Measurements from ENCODE around the gene DYNC1H1. TPM values are rescaled to one million over a fixed set of nuclear protein-coding genes. Genes with fewer than 3 reads are reported as not detected.

DYNC1H1 gene
- total RNA-seq, 4 donors from 2014 or later: 386 to 531 (median 472) TPM

DNA sequence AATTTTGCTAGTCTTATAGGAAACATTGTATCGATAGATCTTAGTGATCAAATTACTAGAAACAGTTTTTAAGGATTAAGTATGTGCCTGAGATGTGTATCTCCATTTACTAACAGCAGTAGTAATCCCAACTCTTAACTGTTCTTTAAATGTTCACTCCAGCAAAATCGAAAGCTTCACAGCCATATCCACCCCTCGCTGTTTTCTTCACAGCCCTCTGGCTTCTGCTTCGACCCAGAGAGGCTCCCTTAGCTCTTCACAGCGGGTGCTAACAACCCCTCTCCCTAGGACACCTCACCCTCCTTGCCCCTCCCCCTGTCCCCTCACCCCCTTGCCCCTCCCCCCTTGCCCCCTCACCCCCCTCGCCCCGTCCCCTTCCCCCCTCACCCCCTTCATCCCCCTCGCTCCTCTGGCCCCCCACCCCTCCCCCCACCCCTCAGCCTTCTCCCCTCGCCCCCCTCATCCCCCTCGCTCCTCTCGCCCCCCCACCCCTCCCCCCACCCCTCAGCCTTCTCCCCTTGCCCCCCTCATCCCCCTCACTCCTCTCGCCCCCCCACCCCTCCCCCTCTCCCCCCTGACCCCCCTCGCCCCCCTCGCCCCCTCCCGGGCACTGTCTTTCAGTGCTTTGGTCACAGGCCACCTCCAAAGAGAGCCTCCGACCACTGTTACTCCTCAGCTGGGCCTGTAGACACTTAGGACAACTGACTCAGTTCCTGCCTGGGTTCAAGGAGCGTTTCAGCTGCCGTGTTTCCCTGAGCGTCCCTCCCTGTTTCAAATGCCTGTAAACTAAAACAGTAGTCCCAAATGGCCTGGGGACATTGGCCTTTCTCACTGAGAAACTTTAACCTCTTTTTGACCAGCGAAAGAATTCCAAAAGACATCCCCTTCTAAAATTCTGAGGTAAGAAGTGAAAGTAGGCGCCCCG is 46.0 kb upstream of the DYNC1H1 start:
- peak in 1 of 3 donors; percentile 7 for DNase-seq

GRCh38 chr14:101920271-101920670 is 44.1 kb upstream of the DYNC1H1 start:
- H3K27ac ChIP-seq: no peak overlapping the region
- DNase-seq: no peak
- TF ChIP-seq POLR2A (IDR thresholded peaks at IDR 0.05): no peak
- no peaks in the 10 kb centered on the region for H3K4me1 ChIP-seq
- H3K4me3 ChIP-seq: no peak overlapping the region
- peaks cover 0 to 39% (median 0%) of the 10 kb centered on the region in 3 donors for H3K36me3 ChIP-seq
- no peaks in the 10 kb centered on the region for H3K27me3 ChIP-seq
- H3K9me3 ChIP-seq: no peaks in the 10 kb centered on the region

More for the DNA sequence above, 46.0 kb upstream of the DYNC1H1 start:
- Histone ChIP-seq H3K4me1 (no peaks in the 10 kb centered on the region), H3K27me3 (no peaks in the 10 kb centered on the region), H3K36me3 (peaks cover 0 to 47% (median 0%) of the 10 kb centered on the region in 3 donors), H3K27ac (no peak overlapping the region), H3K9me3 (no peaks in the 10 kb centered on the region), H3K4me3 (no peak overlapping the region)
- TF ChIP-seq CTCF (IDR thresholded peaks at IDR 0.05) (no peak), POLR2A (IDR thresholded peaks at IDR 0.05) (no peak)

DNA sequence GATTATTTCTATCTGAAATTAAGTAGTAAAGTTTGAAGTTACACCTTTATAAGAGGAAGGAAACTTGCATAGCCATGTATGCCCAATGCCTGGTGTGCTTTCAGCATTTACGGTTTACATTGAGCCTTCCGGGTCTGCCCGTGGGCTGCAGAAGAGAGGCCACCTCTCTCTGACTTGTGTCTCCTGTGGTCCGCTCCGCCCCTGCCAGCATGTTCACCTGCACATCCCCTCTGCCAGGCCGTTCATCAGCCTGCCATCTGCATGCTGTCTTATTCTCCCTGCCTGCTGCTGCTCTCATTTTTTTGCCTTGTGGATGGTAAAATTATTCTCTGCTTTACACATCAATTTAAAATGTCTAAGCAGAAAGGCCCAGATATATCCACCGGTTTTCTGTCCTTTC is 41.5 kb upstream of the DYNC1H1 start:
- H3K9me3 ChIP-seq: no peaks in the 10 kb centered on the region
- no peak overlapping the region for H3K4me3 ChIP-seq
- no peak overlapping the region for H3K27ac ChIP-seq
- no peak for DNase-seq
- H3K27me3 ChIP-seq: no peaks in the 10 kb centered on the region
- H3K4me1 ChIP-seq: no peaks in the 10 kb centered on the region
- H3K36me3 ChIP-seq: peaks cover 0 to 37% (median 0%) of the 10 kb centered on the region in 3 donors
- no peak for TF ChIP-seq CTCF (IDR thresholded peaks at IDR 0.05)
- no peak for TF ChIP-seq POLR2A (IDR thresholded peaks at IDR 0.05)

DNA sequence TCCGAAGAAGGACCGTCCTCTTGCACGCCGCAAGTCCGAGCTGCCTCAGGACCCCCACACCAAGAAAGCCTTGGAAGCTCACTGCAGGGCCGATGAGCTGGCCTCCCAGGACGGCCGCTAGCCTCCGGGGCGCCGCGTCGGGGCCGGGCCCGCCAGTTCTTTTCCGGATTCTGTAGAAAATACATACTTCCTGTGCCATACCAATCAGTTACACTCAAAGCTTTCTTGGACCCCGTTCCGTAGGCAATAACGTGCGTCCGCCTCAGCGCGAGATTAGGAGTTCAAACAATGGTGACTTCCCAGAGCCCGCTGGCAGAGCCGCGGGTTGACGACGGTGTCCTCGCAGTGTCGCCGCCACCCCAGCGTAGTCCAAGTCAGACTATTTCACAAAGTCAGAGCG is 39.2 kb upstream of the DYNC1H1 start:
- no peaks in the 10 kb centered on the region for H3K27me3 ChIP-seq
- peaks cover 0 to 33% (median 0%) of the 10 kb centered on the region in 3 donors for H3K36me3 ChIP-seq
- H3K27ac ChIP-seq: no peak overlapping the region
- no peak for TF ChIP-seq POLR2A (IDR thresholded peaks at IDR 0.05)
- TF ChIP-seq CTCF (IDR thresholded peaks at IDR 0.05): no peak
- no peaks in the 10 kb centered on the region for H3K4me1 ChIP-seq
- no peak overlapping the region for H3K4me3 ChIP-seq
- DNase-seq: no peak
- H3K9me3 ChIP-seq: no peaks in the 10 kb centered on the region

- H3K36me3 ChIP-seq: peaks cover 0 to 32% (median 0%) of the 10 kb centered on the region in 3 donors
- DNase-seq: no peak
- no peaks in the 10 kb centered on the region for H3K4me1 ChIP-seq
- no peak for TF ChIP-seq POLR2A (IDR thresholded peaks at IDR 0.05)
- no peak for TF ChIP-seq CTCF (IDR thresholded peaks at IDR 0.05)
- no peak overlapping the region for H3K27ac ChIP-seq
- no peaks in the 10 kb centered on the region for H3K27me3 ChIP-seq
- H3K4me3 ChIP-seq: no peak overlapping the region
- H3K9me3 ChIP-seq: no peaks in the 10 kb centered on the region
Observed at GRCh38 chr14:101926085-101926484, 38.3 kb upstream of the DYNC1H1 start.

DNA sequence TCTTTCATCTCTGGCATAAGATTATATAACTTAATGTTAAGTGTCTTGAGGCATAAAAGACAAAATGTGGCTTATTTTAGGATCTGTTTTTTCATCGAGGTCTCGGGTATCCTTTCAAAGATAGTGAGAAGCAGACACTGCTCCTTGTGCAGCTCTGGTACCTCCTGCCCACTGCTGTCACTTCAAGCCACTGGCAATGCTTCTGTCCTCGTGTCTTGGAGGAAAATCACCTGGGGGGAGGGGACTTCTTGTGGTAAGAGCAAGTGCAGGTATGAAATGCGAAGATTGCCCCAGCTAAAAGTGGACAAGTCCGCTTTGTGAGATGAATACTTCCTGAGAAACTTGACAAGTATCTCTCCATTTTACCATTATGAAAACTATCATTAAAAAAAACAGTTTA is 37.8 kb upstream of the DYNC1H1 start:
- no peaks in the 10 kb centered on the region for H3K4me1 ChIP-seq
- DNase-seq: no peak
- no peak overlapping the region for H3K4me3 ChIP-seq
- H3K27ac ChIP-seq: peak overlapping the region in 1 of 4 donors; percentile 64
- peaks cover 0 to 26% (median 0%) of the 10 kb centered on the region in 3 donors for H3K36me3 ChIP-seq
- H3K9me3 ChIP-seq: no peaks in the 10 kb centered on the region
- H3K27me3 ChIP-seq: no peaks in the 10 kb centered on the region
- TF ChIP-seq POLR2A (IDR thresholded peaks at IDR 0.05): no peak
- TF ChIP-seq CTCF (IDR thresholded peaks at IDR 0.05): no peak
